H9 (cell line): ENCODE results near the gene TTC39A. TPM values are rescaled to one million over a fixed set of nuclear protein-coding genes. Genes with fewer than 3 reads are reported as not detected.
"Not testable (repeated sequence)": the region's sequence is repeated elsewhere in the genome, so short reads cannot be mapped to it uniquely, and the experiment has no call there.

Experiments
- DNase-seq: peaks from one replicate; pipeline ENCODE4 v3.0.0-alpha.2; 2017
- H2AFZ ChIP-seq: one replicate; pipeline ENCODE4 v1.6.1; 2013; ENCODE audit warnings: mild to moderate bottlenecking, low read length, control low read depth, moderate library complexity
- H2AK5ac ChIP-seq: 2 replicates; pipeline ENCODE4 v1.6.1; 2013; ENCODE audit warnings: low read length, control low read depth, mixed read lengths; ENCODE audit not compliant: insufficient read length
- H2BK120ac ChIP-seq: one replicate; pipeline ENCODE4 v1.6.1; 2013; ENCODE audit warnings: low read depth, mild to moderate bottlenecking, low read length, control low read depth, inconsistent platforms; ENCODE audit not compliant: poor library complexity, severe bottlenecking
- H2BK12ac ChIP-seq: 2 replicates; pipeline ENCODE4 v1.6.1; 2013; ENCODE audit warnings: low read length, control low read depth, mixed read lengths, low read depth; ENCODE audit not compliant: insufficient read length
- H2BK15ac ChIP-seq: 2 replicates; pipeline ENCODE4 v1.6.1; 2013; ENCODE audit warnings: low read depth, low read length, control low read depth
- H2BK20ac ChIP-seq: one replicate; pipeline ENCODE4 v1.6.1; 2013; ENCODE audit warnings: low read depth, mild to moderate bottlenecking, low read length, control low read depth, inconsistent platforms; ENCODE audit not compliant: poor library complexity, severe bottlenecking
- H2BK5ac ChIP-seq: 2 replicates; pipeline ENCODE4 v1.6.1; 2013; ENCODE audit warnings: low read length, control low read depth, mixed read lengths; ENCODE audit not compliant: insufficient read length
- H3K14ac ChIP-seq: 2 replicates; pipeline ENCODE4 v1.6.1; 2013; ENCODE audit warnings: low read length, control low read depth; ENCODE audit not compliant: insufficient read depth
- H3K18ac ChIP-seq: 2 replicates; pipeline ENCODE4 v1.6.1; 2013; ENCODE audit warnings: low read depth, mild to moderate bottlenecking, mixed read lengths, low read length, control low read depth; ENCODE audit not compliant: insufficient read length
- H3K23ac ChIP-seq: 2 replicates; pipeline ENCODE4 v1.6.1; 2013; ENCODE audit warnings: low read length, control low read depth, mixed read lengths, low read depth; ENCODE audit not compliant: insufficient read length
- H3K23me2 ChIP-seq: 2 replicates; pipeline ENCODE4 v1.6.1; 2013; ENCODE audit warnings: low read depth, mild to moderate bottlenecking, mixed read lengths, low read length, control low read depth; ENCODE audit not compliant: insufficient read length, poor library complexity, severe bottlenecking
- H3K27ac ChIP-seq: 2 replicates; pipeline ENCODE4 v1.5.1; 2013; ENCODE audit warnings: low read length, control low read depth, mixed read lengths, low read depth; ENCODE audit not compliant: insufficient read length
- H3K27me3 ChIP-seq: 2 replicates; pipeline ENCODE4 v1.6.1; 2013; ENCODE audit warnings: low read length, control low read depth, inconsistent platforms; ENCODE audit not compliant: insufficient read depth
- H3K4ac ChIP-seq: 2 replicates; pipeline ENCODE4 v1.6.1; 2013; ENCODE audit warnings: low read depth, mild to moderate bottlenecking, control low read depth, inconsistent platforms, low read length, moderate library complexity
- H3K4me1 ChIP-seq: 2 replicates; pipeline ENCODE4 v1.6.1; 2013; ENCODE audit warnings: low read length, control low read depth, inconsistent platforms; ENCODE audit not compliant: insufficient read depth
- H3K4me2 ChIP-seq: 2 replicates; pipeline ENCODE4 v1.6.1; 2013; ENCODE audit warnings: low read length, control low read depth, mixed read lengths; ENCODE audit not compliant: insufficient read length, insufficient read depth
- H3K56ac ChIP-seq: 2 replicates; pipeline ENCODE4 v1.6.1; 2013; ENCODE audit warnings: low read depth, mild to moderate bottlenecking, mixed read lengths, low read length, control low read depth; ENCODE audit not compliant: insufficient read length
- H3K79me1 ChIP-seq: 2 replicates; pipeline ENCODE4 v1.6.1; 2013; ENCODE audit warnings: low read depth, mild to moderate bottlenecking, moderate library complexity, low read length, control low read depth, inconsistent platforms; ENCODE audit not compliant: insufficient read depth, poor library complexity, severe bottlenecking
- H3K79me2 ChIP-seq: 2 replicates; pipeline ENCODE4 v1.6.1; 2013; ENCODE audit warnings: low read length, control low read depth, inconsistent platforms; ENCODE audit not compliant: insufficient read depth
- H3K9ac ChIP-seq: 2 replicates; pipeline ENCODE4 v1.6.1; 2013; ENCODE audit warnings: low read length, control low read depth, mixed read lengths; ENCODE audit not compliant: insufficient read length; ENCODE audit errors: extremely low read depth
- H3K9me3 ChIP-seq: one replicate; pipeline ENCODE4 v1.6.1; 2013; ENCODE audit warnings: low read depth, low read length, inconsistent platforms; ENCODE audit not compliant: control insufficient read depth
- H3T11ph ChIP-seq: one replicate; pipeline ENCODE4 v1.6.1; 2013; ENCODE audit warnings: mild to moderate bottlenecking, low read length, control low read depth, inconsistent platforms
- H4K20me1 ChIP-seq: one replicate; pipeline ENCODE4 v1.6.1; 2013; ENCODE audit not compliant: control insufficient read depth, insufficient read length, insufficient read depth
- H4K5ac ChIP-seq: 2 replicates; pipeline ENCODE4 v1.6.1; 2013; ENCODE audit warnings: low read depth, mild to moderate bottlenecking, mixed read lengths, low read length, control low read depth; ENCODE audit not compliant: insufficient read length
- H4K8ac ChIP-seq: replicated peaks from 2 replicates; pipeline ENCODE4 v1.6.1; 2013; ENCODE audit warnings: low read length, control low read depth, mixed read lengths, low read depth; ENCODE audit not compliant: insufficient read length
- H4K91ac ChIP-seq: 2 replicates; pipeline ENCODE4 v1.6.1; 2013; ENCODE audit warnings: low read depth, mild to moderate bottlenecking, moderate library complexity, mixed read lengths, low read length, control low read depth; ENCODE audit not compliant: insufficient read length
- H3K27ac Mint-ChIP-seq, 3 experiments: 2 replicates in 2 of 3; 3 replicates in 1 of 3; pipeline ENCODE4 v1.8.0; 2020 to 2021; ENCODE audit warnings: mixed read lengths in 3 of 3, mild to moderate bottlenecking in 1 of 3, moderate library complexity in 1 of 3
- H3K27me3 Mint-ChIP-seq: 2 replicates; pipeline ENCODE4 v1.8.0; 2021; ENCODE audit warnings: low read depth, mild to moderate bottlenecking, moderate library complexity, mixed read lengths
- H3K36me3 Mint-ChIP-seq, 3 experiments: 2 replicates in 2 of 3; 3 replicates in 1 of 3; pipeline ENCODE4 v1.8.0; 2020 to 2021; ENCODE audit warnings: low read depth in 3 of 3, mixed read lengths in 3 of 3; ENCODE audit not compliant: insufficient read depth in 1 of 3
- H3K4me1 Mint-ChIP-seq, 2 experiments: 2 replicates each; pipeline ENCODE4 v1.8.0; 2020; ENCODE audit warnings: mixed read lengths in 2 of 2
- H3K4me3 Mint-ChIP-seq, 2 experiments: 2 replicates in 1 of 2; 3 replicates in 1 of 2; pipeline ENCODE4 v1.8.0; 2020 to 2021; ENCODE audit warnings: mild to moderate bottlenecking in 2 of 2, mixed read lengths in 2 of 2, moderate library complexity in 1 of 2
- H3K9me3 Mint-ChIP-seq, 2 experiments: 2 replicates in 1 of 2; 3 replicates in 1 of 2; pipeline ENCODE4 v1.8.0; 2020; ENCODE audit warnings: mild to moderate bottlenecking in 2 of 2, mixed read lengths in 2 of 2, moderate library complexity in 1 of 2
- WGBS: extraction: QIAGEN DNeasy Blood & Tissue Kit; methylation state at CpG from one replicate; pipeline ENCODE4 v1.1.7; 2013; ENCODE audit warnings: missing lambda C conversion rate, low lambda C conversion rate, mixed read lengths; ENCODE audit not compliant: insufficient read length; ENCODE audit errors: extremely low coverage; 5-methylcytosine and 5-hydroxymethylcytosine counted together
- total RNA-seq: library from RNA; stranded (reverse); gene quantifications from 2 replicates; pipeline ENCODE4 v1.2.1, GENCODE V29; 2021

TTC39A gene
- total RNA-seq, 1 experiment from 2014 or later, result 7.7 TPM

DNA sequence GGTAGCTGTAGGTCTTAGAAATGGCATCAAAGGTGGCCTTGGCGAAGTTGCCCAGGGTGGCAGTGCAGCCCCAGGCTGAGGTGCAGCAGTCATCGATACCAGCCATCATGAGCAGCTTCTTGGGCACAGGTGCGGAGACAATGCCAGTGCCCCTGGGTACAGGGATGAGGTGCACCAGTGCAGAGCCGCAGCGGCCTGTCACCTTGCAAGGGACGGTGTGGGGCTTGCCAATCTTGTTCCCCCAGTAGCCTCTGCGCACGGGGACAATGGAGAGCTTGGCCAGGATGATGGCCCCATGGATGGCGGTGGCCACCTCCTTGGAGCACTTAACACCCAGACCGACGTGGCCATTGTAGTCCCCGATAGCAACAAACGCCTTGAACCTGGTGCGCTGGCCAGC, 79.6 kb downstream of the TTC39A start:
- no CpG with 5 or more reads among the region's 14 CpGs for WGBS
- not testable (repeated sequence) for H3K9me3 ChIP-seq, H4K20me1 ChIP-seq

More for the DNA sequence above, 79.6 kb downstream of the TTC39A start:
- H3K4me1 Mint-ChIP-seq, H3K4ac ChIP-seq, H3K14ac ChIP-seq, H2BK120ac ChIP-seq, H2AK5ac ChIP-seq, H3K23me2 ChIP-seq, H3K36me3 Mint-ChIP-seq, H3K27me3 Mint-ChIP-seq, H3K23ac ChIP-seq, H3K56ac ChIP-seq, H2BK12ac ChIP-seq, H3K79me2 ChIP-seq, H2BK15ac ChIP-seq, H4K91ac ChIP-seq, H4K8ac ChIP-seq, H3T11ph ChIP-seq, H3K9me3 Mint-ChIP-seq, H3K9ac ChIP-seq, H2BK20ac ChIP-seq, H3K79me1 ChIP-seq, H3K18ac ChIP-seq, H3K4me3 Mint-ChIP-seq, DNase-seq, H3K4me2 ChIP-seq, H2AFZ ChIP-seq, H3K4me1 ChIP-seq, H3K27me3 ChIP-seq, H4K5ac ChIP-seq, H2BK5ac ChIP-seq, H3K27ac ChIP-seq: not testable (repeated sequence)
- H3K27ac Mint-ChIP-seq, result peak overlapping the region in 1 of 3 experiments; percentile 27; a peak in 1 of 7 replicates
